Left lung (tissue), 10 donors: ENCODE data around the gene MAP2. TPM values are rescaled to one million over a fixed set of nuclear protein-coding genes. Genes with fewer than 3 reads are reported as not detected.

ENCODE experiments used
- ATAC-seq: fragments of 200-7000 bp; cut with Tn5 transposase; one replicate; pipeline ENCODE4 v1.9.1; 2020; ENCODE audit warnings: moderate library complexity
- DNase-seq, 4 donors: peaks; one replicate each; pipeline ENCODE4 v3.0.0-alpha.2; 2013 to 2020
- H3K27ac ChIP-seq, 2 donors: fragments of 200-600 bp; sonication (generic) in 1 of 2; one replicate each; pipeline versions ENCODE4 v1.5.0 to v1.8.0; 2020 to 2021
- H3K27me3 ChIP-seq, 2 donors: fragments of 200-600 bp; sonication (generic) in 1 of 2; one replicate each; pipeline versions ENCODE4 v1.5.0 to v1.8.0; 2020 to 2021
- H3K36me3 ChIP-seq, 2 donors: fragments of 200-600 bp; sonication (generic) in 1 of 2; one replicate each; pipeline versions ENCODE4 v1.5.0 to v1.8.0; 2020 to 2021
- H3K4me1 ChIP-seq, 2 donors: fragments of 200-600 bp; one replicate each; pipeline ENCODE4 v1.8.0; 2021
- H3K4me3 ChIP-seq, 2 donors: fragments of 200-600 bp; sonication (generic) in 1 of 2; one replicate each; pipeline versions ENCODE4 v1.5.0 to v1.8.0; 2020 to 2021; ENCODE audit warnings: mild to moderate bottlenecking in 1 of 2
- H3K9me3 ChIP-seq, 2 donors: fragments of 200-600 bp; sonication (generic) in 1 of 2; one replicate each; pipeline versions ENCODE4 v1.5.0 to v1.8.0; 2020 to 2021
- CTCF ChIP-seq, 2 donors: fragments of 200-600 bp; sonication (generic) in 1 of 2; IDR thresholded peaks; one replicate each; pipeline versions ENCODE4 v1.5.0 to v1.8.0; 2021; ENCODE audit warnings: antibody characterized with exemption in 2 of 2
- intact Hi-C, 2 donors: fragments of 100-400 bp; cut with DNase I; formaldehyde crosslinking; loops; one replicate each; pipeline versions ENCODE4 v1.11.2 to v1.14.2; 2022
- polyA plus RNA-seq, 6 donors: library from polyadenylated mRNA; unstranded; fragments of 120-200 nt; gene quantifications; one replicate each; pipeline ENCODE4 v1.2.1, GENCODE V29; 2013; ENCODE audit not compliant: insufficient read length in 6 of 6
- total RNA-seq, 2 donors: library from RNA; stranded (reverse); fragmentation: NEBNext Ultra II Directional; extraction: Animal tissue kit (Norgen Biotek cat#: 25700); gene quantifications; one replicate each; pipeline ENCODE4 v1.2.1, GENCODE V29; 2021
- donor health status: DM: no; HTN: yes; CAD: no.
- donor health status: DM: no; HTN: no; CAD: no.

Gene MAP2
- total and polyA plus RNA-seq, 8 donors = 8.5 to 67.1 (median 11.1) TPM

DNA sequence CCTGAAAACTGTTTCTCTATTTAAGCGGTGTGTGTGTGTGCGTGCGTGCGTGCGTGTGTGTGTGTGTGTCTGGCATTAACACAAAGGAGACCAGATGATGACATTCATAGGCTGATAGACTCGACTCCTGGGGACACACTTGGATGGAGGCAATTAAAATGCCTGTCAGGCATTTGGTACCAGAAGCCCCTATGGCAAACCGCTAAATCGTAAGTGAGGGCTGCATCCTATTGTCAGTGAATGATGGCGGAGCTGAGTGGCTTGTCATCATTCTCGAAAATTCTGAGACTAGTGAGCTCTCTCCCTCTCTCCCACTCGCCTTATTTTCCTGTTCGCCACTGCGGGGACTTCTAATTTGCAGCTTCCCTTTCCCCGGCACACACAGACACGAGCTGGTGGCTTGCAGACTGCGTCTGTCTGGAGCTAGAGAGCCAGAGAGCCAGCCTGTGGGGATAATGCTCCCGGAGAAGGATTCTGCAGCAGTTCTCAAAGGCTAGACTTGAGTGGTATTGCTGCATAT lies 155.4 kb downstream of the MAP2 start:
- no peak for ATAC-seq
- Histone ChIP-seq H3K36me3 (no peaks in the 10 kb centered on the region), H3K9me3 (no peaks in the 10 kb centered on the region), H3K27ac (no peak overlapping the region), H3K27me3 (no peaks in the 10 kb centered on the region), H3K4me3 (no peak overlapping the region), H3K4me1 (no peaks in the 10 kb centered on the region)
- peak in 2 of 4 donors; percentile 22 to 23 for DNase-seq
- intact Hi-C loops = no loop called here
- no peak for TF ChIP-seq CTCF (IDR thresholded peaks at IDR 0.05)

GRCh38 chr2:209581040-209581439 lies 157.2 kb downstream of the MAP2 start:
- no peak overlapping the region for H3K27ac ChIP-seq
- no peak for ATAC-seq

GRCh38 chr2:209582281-209582680 lies 158.4 kb downstream of the MAP2 start:
- Histone ChIP-seq H3K4me1 (no peaks in the 10 kb centered on the region), H3K36me3 (no peaks in the 10 kb centered on the region), H3K27ac (no peak overlapping the region), H3K9me3 (no peaks in the 10 kb centered on the region), H3K27me3 (no peaks in the 10 kb centered on the region), H3K4me3 (no peak overlapping the region)
- TF ChIP-seq CTCF (IDR thresholded peaks at IDR 0.05) = no peak
- ATAC-seq (no peak), DNase-seq (peak in 1 of 4 donors; percentile 12)
- intact Hi-C loops = no loop called here

More at GRCh38 chr2:209581040-209581439, 157.2 kb downstream of the MAP2 start:
- Histone ChIP-seq H3K27me3 (no peaks in the 10 kb centered on the region), H3K4me1 (no peaks in the 10 kb centered on the region), H3K4me3 (no peak overlapping the region), H3K36me3 (no peaks in the 10 kb centered on the region), H3K9me3 (no peaks in the 10 kb centered on the region)
- DNase-seq = no peak
- intact Hi-C loops = no loop called here
- no peak for TF ChIP-seq CTCF (IDR thresholded peaks at IDR 0.05)

GRCh38 chr2:209584472-209584871 lies 160.6 kb downstream of the MAP2 start:
- no peak for TF ChIP-seq CTCF (IDR thresholded peaks at IDR 0.05)
- no peaks in the 10 kb centered on the region for H3K9me3 ChIP-seq
- H3K27me3 ChIP-seq = no peaks in the 10 kb centered on the region
- ATAC-seq (no peak), DNase-seq (no peak)
- no peaks in the 10 kb centered on the region for H3K36me3 ChIP-seq
- intact Hi-C loops = no loop called here
- no peaks in the 10 kb centered on the region for H3K4me1 ChIP-seq
- no peak overlapping the region for H3K27ac ChIP-seq
- H3K4me3 ChIP-seq = no peak overlapping the region

- Histone ChIP-seq H3K4me1 (no peaks in the 10 kb centered on the region), H3K9me3 (no peaks in the 10 kb centered on the region), H3K36me3 (no peaks in the 10 kb centered on the region), H3K27ac (no peak overlapping the region), H3K27me3 (no peaks in the 10 kb centered on the region), H3K4me3 (no peak overlapping the region)
- ATAC-seq = no peak
- no peak for DNase-seq
- intact Hi-C loops = no loop called here
- TF ChIP-seq CTCF (IDR thresholded peaks at IDR 0.05) = no peak
These were observed 161.1 kb downstream of the MAP2 start for GRCh38 chr2:209584915-209585314.
